IMR-90 (cell line): ENCODE data around the gene CPED1. TPM values are rescaled to one million over a fixed set of nuclear protein-coding genes. Genes with fewer than 3 reads are reported as not detected.

Experiments used
- ATAC-seq: fragments of 200-7000 bp; cut with Tn5 transposase; 2 replicates; pipeline ENCODE4 v1.9.1; 2020; ENCODE audit warnings: low read depth, mild to moderate bottlenecking, moderate library complexity
- BruUV-seq: library from RNA; stranded (reverse); fragments of 400-500 nt; replicated peaks from 2 replicates; lab custom pipeline; 2021; lab: Mats Ljungman, UMichigan
- CTCF ChIA-PET: fragments of 300-600 bp; formaldehyde crosslinking; extraction: SDS; loops from one replicate; lab custom pipeline; 2021; ENCODE audit warnings: antibody characterized with exemption; lab: Yijun Ruan, JAX
- POLR2A ChIA-PET: fragments of 300-600 bp; sonication (Branson Sonifier 250); formaldehyde crosslinking; loops from one replicate; lab custom pipeline; 2022; ENCODE audit warnings: antibody characterized with exemption; ENCODE audit not compliant: unreplicated experiment; lab: Charles Lee
- DNase-seq: peaks from one replicate; pipeline ENCODE4 v3.0.0; 2013
- H2AFZ ChIP-seq: replicated peaks from 2 replicates; pipeline ENCODE3; 2013; ENCODE audit warnings: low read length, mild to moderate bottlenecking; ENCODE audit not compliant: poor library complexity
- H2AK5ac ChIP-seq: 2 replicates; pipeline ENCODE4 v1.6.1; 2013; ENCODE audit warnings: low read depth, low read length, inconsistent platforms
- H2AK9ac ChIP-seq: replicated peaks from 2 replicates; pipeline ENCODE3; 2013; ENCODE audit warnings: mild to moderate bottlenecking, low read depth, low read length, moderate library complexity; ENCODE audit not compliant: poor library complexity
- H2BK120ac ChIP-seq: 2 replicates; pipeline ENCODE4 v1.6.1; 2013; ENCODE audit warnings: low read depth, low read length, inconsistent platforms
- H2BK15ac ChIP-seq: 3 replicates; pipeline ENCODE4 v1.6.1; 2013; ENCODE audit warnings: low read depth, low read length, inconsistent platforms
- H2BK20ac ChIP-seq: 2 replicates; pipeline ENCODE4 v1.6.1; 2013; ENCODE audit warnings: low read depth, mild to moderate bottlenecking, inconsistent platforms, low read length, moderate library complexity
- H2BK5ac ChIP-seq: 2 replicates; pipeline ENCODE4 v1.6.1; 2013; ENCODE audit warnings: mild to moderate bottlenecking, low read depth, low read length, inconsistent platforms; ENCODE audit not compliant: poor library complexity, severe bottlenecking
- H3K14ac ChIP-seq: replicated peaks from 2 replicates; pipeline ENCODE4 v1.6.1; 2013; ENCODE audit warnings: low read depth, low read length, inconsistent platforms
- H3K18ac ChIP-seq: 2 replicates; pipeline ENCODE4 v1.6.1; 2013; ENCODE audit warnings: low read depth, low read length, control low read depth
- H3K23ac ChIP-seq: 2 replicates; pipeline ENCODE4 v1.6.1; 2013; ENCODE audit warnings: low read depth, low read length, inconsistent platforms
- H3K27ac ChIP-seq: 2 replicates; pipeline ENCODE4 v1.5.1; 2013; ENCODE audit warnings: mild to moderate bottlenecking, control low read depth, low read length; ENCODE audit not compliant: insufficient read depth
- H3K27me3 ChIP-seq: 2 replicates; pipeline ENCODE4 v1.6.1; 2013; ENCODE audit warnings: low read length; ENCODE audit not compliant: control insufficient read depth, insufficient read depth
- H3K36me3 ChIP-seq: 2 replicates; pipeline ENCODE4 v1.6.1; 2013; ENCODE audit warnings: low read length, mixed read lengths; ENCODE audit not compliant: control insufficient read depth, insufficient read depth
- H3K4ac ChIP-seq: 2 replicates; pipeline ENCODE4 v1.6.1; 2013; ENCODE audit warnings: low read depth, low read length, inconsistent platforms
- H3K4me1 ChIP-seq: 2 replicates; pipeline ENCODE4 v1.6.1; 2013; ENCODE audit warnings: low read length, mixed read lengths; ENCODE audit not compliant: control insufficient read depth, insufficient read depth
- H3K4me2 ChIP-seq: 2 replicates; pipeline ENCODE4 v1.6.1; 2013; ENCODE audit warnings: low read depth, mild to moderate bottlenecking, control low read depth, low read length, moderate library complexity
- H3K4me3 ChIP-seq: 2 replicates; pipeline ENCODE4 v1.5.1; 2013; ENCODE audit warnings: low read depth, mild to moderate bottlenecking, control low read depth, low read length, moderate library complexity; ENCODE audit not compliant: insufficient read depth
- H3K56ac ChIP-seq: 2 replicates; pipeline ENCODE4 v1.6.1; 2013; ENCODE audit warnings: low read length, inconsistent platforms; ENCODE audit not compliant: insufficient read depth; ENCODE audit errors: extremely low read depth
- H3K79me1 ChIP-seq, 2 experiments: 2 replicates each; pipeline ENCODE4 v1.6.1; 2013; ENCODE audit warnings: low read length in 2 of 2, inconsistent platforms in 1 of 2, low read depth in 1 of 2
- H3K9ac ChIP-seq: 2 replicates; pipeline ENCODE4 v1.6.1; 2013; ENCODE audit warnings: low read depth, low read length, control low read depth
- H3K9me1 ChIP-seq: 2 replicates; pipeline ENCODE4 v1.6.1; 2013; ENCODE audit warnings: low read length, inconsistent platforms; ENCODE audit not compliant: insufficient read depth
- H3K9me3 ChIP-seq: 2 replicates; pipeline ENCODE4 v1.6.1; 2013; ENCODE audit warnings: low read length; ENCODE audit not compliant: control insufficient read depth, insufficient read depth
- H4K20me1 ChIP-seq: 2 replicates; pipeline ENCODE4 v1.6.1; 2013; ENCODE audit warnings: low read length, inconsistent platforms; ENCODE audit not compliant: insufficient read depth
- H4K5ac ChIP-seq: 2 replicates; pipeline ENCODE4 v1.6.1; 2013; ENCODE audit warnings: mild to moderate bottlenecking, low read depth, low read length, control low read depth
- H4K8ac ChIP-seq, 2 experiments: 2 replicates each; pipeline ENCODE4 v1.6.1; 2013; ENCODE audit warnings: low read depth in 2 of 2, low read length in 2 of 2, control low read depth in 1 of 2, inconsistent platforms in 1 of 2
- H4K91ac ChIP-seq: 2 replicates; pipeline ENCODE4 v1.6.1; 2013; ENCODE audit warnings: low read depth, low read length, inconsistent platforms; ENCODE audit not compliant: insufficient read depth
- BHLHE40 ChIP-seq: fragments of 150-350 bp; IDR thresholded peaks from 2 replicates; pipeline ENCODE4 v1.6.1; 2016; ENCODE audit warnings: mild to moderate bottlenecking, low read depth, low read length
- CEBPB ChIP-seq: IDR thresholded peaks from 2 replicates; pipeline ENCODE4 v1.6.1; 2012; ENCODE audit warnings: low read depth, low read length, improper control_type of control experiment
- CHD1 ChIP-seq: IDR thresholded peaks from 2 replicates; pipeline ENCODE4 v1.6.1; 2012; ENCODE audit warnings: low read depth, low read length, improper control_type of control experiment
- FOS ChIP-seq: fragments of 150-350 bp; IDR thresholded peaks from 2 replicates; pipeline ENCODE4 v1.6.1; 2016; ENCODE audit warnings: low read depth, low read length
- MAFK ChIP-seq: IDR thresholded peaks from 2 replicates; pipeline ENCODE4 v1.6.1; 2012; ENCODE audit warnings: low read depth, low read length, improper control_type of control experiment
- MAZ ChIP-seq: IDR thresholded peaks from 2 replicates; pipeline ENCODE4 v1.6.1; 2012; ENCODE audit warnings: low read depth, mild to moderate bottlenecking, low read length, improper control_type of control experiment, moderate library complexity, borderline replicate concordance
- MXI1 ChIP-seq: IDR thresholded peaks from 2 replicates; pipeline ENCODE4 v1.6.1; 2012; ENCODE audit warnings: low read depth, mild to moderate bottlenecking, low read length, moderate library complexity, borderline replicate concordance
- NFE2L2 ChIP-seq: fragments of 150-350 bp; IDR thresholded peaks from 2 replicates; pipeline ENCODE4 v1.6.1; 2016; ENCODE audit warnings: low read depth, mild to moderate bottlenecking, low read length
- POLR2A ChIP-seq: IDR thresholded peaks from 2 replicates; pipeline ENCODE4 v1.6.1; 2012; ENCODE audit warnings: mild to moderate bottlenecking, low read depth, low read length
- RAD21 ChIP-seq: IDR thresholded peaks from 2 replicates; pipeline ENCODE4 v1.6.1; 2012; ENCODE audit warnings: low read length, improper control_type of control experiment
- RCOR1 ChIP-seq: IDR thresholded peaks from 2 replicates; pipeline ENCODE4 v1.6.1; 2012; ENCODE audit warnings: mild to moderate bottlenecking, low read length, improper control_type of control experiment; ENCODE audit not compliant: insufficient replicate concordance
- RFX5 ChIP-seq: IDR thresholded peaks from 2 replicates; pipeline ENCODE4 v1.8.0; 2012; ENCODE audit warnings: low read depth, mild to moderate bottlenecking, low read length, moderate library complexity
- SMC3 ChIP-seq: fragments of 150-350 bp; IDR thresholded peaks from 2 replicates; pipeline ENCODE4 v1.6.1; 2016; ENCODE audit warnings: low read depth, mild to moderate bottlenecking, antibody characterized with exemption, low read length, moderate library complexity
- WGBS, 2 experiments: methylation state at CpG; one replicate each; pipeline versions ENCODE4 v1.1.5 to v1.1.7; 2013; ENCODE audit warnings: missing lambda C conversion rate in 2 of 2; ENCODE audit not compliant: insufficient read length in 1 of 2; ENCODE audit errors: extremely low coverage in 2 of 2; 5-methylcytosine and 5-hydroxymethylcytosine counted together
- dilution Hi-C: fragments of 300-500 bp; cut with HindIII; formaldehyde crosslinking; loops from one replicate; pipeline ENCODE4 v1.14.3; 2018; ENCODE audit warnings: low sequenced_read_pairs; ENCODE audit not compliant: unreplicated experiment
- in situ Hi-C: fragments of 300-500 bp; cut with MboI; formaldehyde crosslinking; loops from 3 replicates; pipeline ENCODE4 v1.14.3; 2019; ENCODE audit warnings: low sequenced_read_pairs, inconsistent platforms, mixed read lengths
- intact Hi-C: fragments of 100-400 bp; cut with micrococcal nuclease; formaldehyde crosslinking; loops from 2 replicates; pipeline ENCODE4 v1.10.0; 2022
- polyA plus RNA-seq, 3 experiments: library from polyadenylated mRNA; depleted of rRNA; stranded (reverse); fragments of >200 nt; gene quantifications; 2 replicates each; pipeline ENCODE4 v1.2.3, GENCODE V29; 2012; ENCODE audit warnings: low replicate concordance in 1 of 3
- total RNA-seq: library from RNA; depleted of rRNA; stranded (reverse); fragments of >200 nt; gene quantifications from 2 replicates; pipeline ENCODE4 v1.2.3, GENCODE V29; 2012
- TF ChIP-seq, protein P1 (sequence below): conservative IDR thresholded peaks from 2 replicates; pipeline ENCODE4 v1.5.1; 2012; ENCODE audit warnings: mild to moderate bottlenecking, low read depth, low read length, improper control_type of control experiment
- TF ChIP-seq, protein P2 (sequence below): fragments of 150-350 bp; IDR thresholded peaks from 2 replicates; pipeline ENCODE4 v1.6.1; 2016; ENCODE audit warnings: low read depth, mild to moderate bottlenecking, low read length, moderate library complexity, borderline replicate concordance
- TF ChIP-seq, protein P3 (sequence below): fragments of 150-350 bp; IDR thresholded peaks from 2 replicates; pipeline ENCODE4 v1.6.1; 2017; ENCODE audit warnings: mild to moderate bottlenecking, antibody characterized with exemption, low read length, low read depth

CPED1 gene
- total and polyA plus RNA-seq, 2 of the 4 experiments (the other 2 are of a cell fraction) = 31.2 to 96.8 TPM

DNA sequence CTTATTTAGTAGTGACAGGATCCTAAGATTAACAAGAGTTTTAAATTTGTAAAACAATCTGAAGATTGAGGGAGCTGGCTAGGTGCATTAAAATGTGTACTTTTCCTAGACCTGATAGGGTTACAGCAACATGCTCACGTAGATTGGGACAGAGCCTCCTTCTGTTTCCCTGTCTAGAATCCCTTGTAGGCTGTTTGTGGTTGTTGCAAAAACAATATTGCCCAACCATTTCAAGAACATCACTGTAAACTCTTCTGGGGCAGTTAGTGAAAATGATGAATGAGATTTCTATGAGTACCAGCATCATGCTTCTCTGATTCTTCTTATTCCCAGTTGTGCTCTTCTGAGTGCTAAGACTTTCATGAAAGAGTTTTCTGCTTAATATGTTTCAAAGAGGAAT, 14.7 kb upstream of the CPED1 start:
- H3K56ac ChIP-seq = no peak overlapping the region
- no CpG with 5 or more reads among the region's 1 CpG for WGBS, 2 experiments
- ATAC-seq (no peak), DNase-seq (no peak)
- no peak overlapping the region for H3K4me3 ChIP-seq
- intact Hi-C loops = no loop called here
- in situ Hi-C loops = no loop called here
- H2BK5ac ChIP-seq = no peak overlapping the region
- no peak overlapping the region for H3K4ac ChIP-seq
- no peak overlapping the region for H4K91ac ChIP-seq
- H4K5ac ChIP-seq = no peak overlapping the region
- dilution Hi-C loops = no loop called here
- no peak overlapping the region for H2AFZ ChIP-seq
- H2BK15ac ChIP-seq = no peak overlapping the region
- no peaks in the 10 kb centered on the region for H3K27me3 ChIP-seq
- H3K9me1 ChIP-seq = peaks cover 3% of the 10 kb centered on the region; the same call in 1 of the 2 replicates
- no peak overlapping the region for H3K9ac ChIP-seq
- no peak overlapping the region for H2AK5ac ChIP-seq
- peaks cover 13% of the 10 kb centered on the region for H3K36me3 ChIP-seq
- no peak overlapping the region for H3K27ac ChIP-seq
- no peak overlapping the region for H2BK20ac ChIP-seq
- TF ChIP-seq, protein P1, sequence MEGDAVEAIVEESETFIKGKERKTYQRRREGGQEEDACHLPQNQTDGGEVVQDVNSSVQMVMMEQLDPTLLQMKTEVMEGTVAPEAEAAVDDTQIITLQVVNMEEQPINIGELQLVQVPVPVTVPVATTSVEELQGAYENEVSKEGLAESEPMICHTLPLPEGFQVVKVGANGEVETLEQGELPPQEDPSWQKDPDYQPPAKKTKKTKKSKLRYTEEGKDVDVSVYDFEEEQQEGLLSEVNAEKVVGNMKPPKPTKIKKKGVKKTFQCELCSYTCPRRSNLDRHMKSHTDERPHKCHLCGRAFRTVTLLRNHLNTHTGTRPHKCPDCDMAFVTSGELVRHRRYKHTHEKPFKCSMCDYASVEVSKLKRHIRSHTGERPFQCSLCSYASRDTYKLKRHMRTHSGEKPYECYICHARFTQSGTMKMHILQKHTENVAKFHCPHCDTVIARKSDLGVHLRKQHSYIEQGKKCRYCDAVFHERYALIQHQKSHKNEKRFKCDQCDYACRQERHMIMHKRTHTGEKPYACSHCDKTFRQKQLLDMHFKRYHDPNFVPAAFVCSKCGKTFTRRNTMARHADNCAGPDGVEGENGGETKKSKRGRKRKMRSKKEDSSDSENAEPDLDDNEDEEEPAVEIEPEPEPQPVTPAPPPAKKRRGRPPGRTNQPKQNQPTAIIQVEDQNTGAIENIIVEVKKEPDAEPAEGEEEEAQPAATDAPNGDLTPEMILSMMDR = no peak
- TF ChIP-seq, protein P2, sequence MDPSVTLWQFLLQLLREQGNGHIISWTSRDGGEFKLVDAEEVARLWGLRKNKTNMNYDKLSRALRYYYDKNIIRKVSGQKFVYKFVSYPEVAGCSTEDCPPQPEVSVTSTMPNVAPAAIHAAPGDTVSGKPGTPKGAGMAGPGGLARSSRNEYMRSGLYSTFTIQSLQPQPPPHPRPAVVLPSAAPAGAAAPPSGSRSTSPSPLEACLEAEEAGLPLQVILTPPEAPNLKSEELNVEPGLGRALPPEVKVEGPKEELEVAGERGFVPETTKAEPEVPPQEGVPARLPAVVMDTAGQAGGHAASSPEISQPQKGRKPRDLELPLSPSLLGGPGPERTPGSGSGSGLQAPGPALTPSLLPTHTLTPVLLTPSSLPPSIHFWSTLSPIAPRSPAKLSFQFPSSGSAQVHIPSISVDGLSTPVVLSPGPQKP = no peak
- TF ChIP-seq MXI1 (no peak), MAZ (no peak), POLR2A (no peak), RFX5 (no peak), RAD21 (no peak), SMC3 (no peak), RCOR1 (no peak), NFE2L2 (no peak), FOS (no peak), CEBPB (no peak), BHLHE40 (no peak), MAFK (no peak), CHD1 (no peak)
- TF ChIP-seq, protein P3, sequence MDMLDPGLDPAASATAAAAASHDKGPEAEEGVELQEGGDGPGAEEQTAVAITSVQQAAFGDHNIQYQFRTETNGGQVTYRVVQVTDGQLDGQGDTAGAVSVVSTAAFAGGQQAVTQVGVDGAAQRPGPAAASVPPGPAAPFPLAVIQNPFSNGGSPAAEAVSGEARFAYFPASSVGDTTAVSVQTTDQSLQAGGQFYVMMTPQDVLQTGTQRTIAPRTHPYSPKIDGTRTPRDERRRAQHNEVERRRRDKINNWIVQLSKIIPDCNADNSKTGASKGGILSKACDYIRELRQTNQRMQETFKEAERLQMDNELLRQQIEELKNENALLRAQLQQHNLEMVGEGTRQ = no peak
- H3K4me2 ChIP-seq = no peak overlapping the region
- no peaks in the 10 kb centered on the region for H3K4me1 ChIP-seq
- CTCF ChIA-PET = no interaction called here
- H2BK120ac ChIP-seq = no peak overlapping the region
- H2AK9ac ChIP-seq = no peak overlapping the region
- no peak overlapping the region for H3K23ac ChIP-seq
- H4K20me1 ChIP-seq = no peaks in the 10 kb centered on the region
- BruUV-seq = no TSS peak
- no peaks in the 10 kb centered on the region for H3K9me3 ChIP-seq
- no peak overlapping the region for H4K8ac ChIP-seq
- no peaks in the 10 kb centered on the region; a peak in 2 of 4 replicates for H3K79me1 ChIP-seq
- POLR2A ChIA-PET = no interaction called here
- H3K18ac ChIP-seq = no peak overlapping the region
- H3K14ac ChIP-seq = no peak overlapping the region
